DOHH2 (cell line): ENCODE results near the gene TERT.

Source experiments
- H3F3A ChIP-seq: fragments of 200-600 bp; sonication (generic), shearing (Covaris generic); 2 replicates; pipeline ENCODE4 v1.6.0; 2016; ENCODE audit warnings: antibody characterized with exemption, mild to moderate bottlenecking; ENCODE audit not compliant: control insufficient read depth, insufficient read depth
- H3K27ac ChIP-seq: fragments of 200-600 bp; sonication (generic); 2 replicates; pipeline ENCODE4 v1.5.1; 2014; ENCODE audit warnings: low read depth, mild to moderate bottlenecking, low read length, moderate library complexity
- H3K27me3 ChIP-seq: fragments of 200-600 bp; sonication (generic); 2 replicates; pipeline ENCODE4 v1.6.1; 2014; ENCODE audit warnings: mild to moderate bottlenecking, low read length, mixed read lengths; ENCODE audit not compliant: control insufficient read depth
- H3K36me3 ChIP-seq: fragments of 200-600 bp; sonication (generic); 2 replicates; pipeline ENCODE4 v1.6.1; 2014; ENCODE audit warnings: mild to moderate bottlenecking, low read length, moderate library complexity, mixed read lengths; ENCODE audit not compliant: control insufficient read depth
- H3K4me1 ChIP-seq: fragments of 200-600 bp; sonication (generic); 2 replicates; pipeline ENCODE4 v1.6.1; 2014; ENCODE audit warnings: mild to moderate bottlenecking, low read length, mixed read lengths; ENCODE audit not compliant: control insufficient read depth
- H3K4me2 ChIP-seq: fragments of 200-600 bp; sonication (generic); 2 replicates; pipeline ENCODE4 v1.6.0; 2014; ENCODE audit warnings: mild to moderate bottlenecking, low read length, moderate library complexity
- H3K4me3 ChIP-seq: fragments of 200-600 bp; sonication (generic); 2 replicates; pipeline ENCODE4 v1.5.1; 2014; ENCODE audit warnings: mild to moderate bottlenecking, low read length, mixed read lengths
- H3K79me2 ChIP-seq: fragments of 200-600 bp; sonication (generic); 2 replicates; pipeline ENCODE4 v1.6.1; 2014; ENCODE audit warnings: mild to moderate bottlenecking, low read length, mixed read lengths; ENCODE audit not compliant: control insufficient read depth
- H3K9me2 ChIP-seq: fragments of 200-600 bp; sonication (generic); replicated peaks from 2 replicates; pipeline ENCODE4 v1.6.1; 2014; ENCODE audit warnings: mild to moderate bottlenecking, low read length, mixed read lengths; ENCODE audit not compliant: control insufficient read depth
- H3K9me3 ChIP-seq: fragments of 200-600 bp; sonication (generic); 2 replicates; pipeline ENCODE4 v1.6.1; 2014; ENCODE audit warnings: antibody characterized with exemption, low read length, mixed read lengths; ENCODE audit not compliant: control insufficient read depth, insufficient read depth
- H4K20me1 ChIP-seq: fragments of 200-600 bp; sonication (generic); 2 replicates; pipeline ENCODE4 v1.6.0; 2014; ENCODE audit warnings: low read depth, mild to moderate bottlenecking, antibody characterized with exemption, low read length, moderate library complexity; ENCODE audit not compliant: control insufficient read depth, insufficient read depth
- EZH2phosphoT487 ChIP-seq: fragments of 200-600 bp; sonication (generic); IDR thresholded peaks from 2 replicates; pipeline ENCODE4 v1.6.1; 2017; ENCODE audit warnings: borderline replicate concordance, mild to moderate bottlenecking, antibody characterized with exemption, low read length, moderate library complexity, mixed read lengths
- TF ChIP-seq, protein P1 (sequence below): fragments of 200-600 bp; sonication (generic); IDR thresholded peaks from one replicate; pipeline ENCODE4 v1.5.1; 2014; ENCODE audit warnings: antibody characterized with exemption, mild to moderate bottlenecking, low read depth, low read length; ENCODE audit not compliant: poor library complexity, severe bottlenecking

The TERT gene

DNA sequence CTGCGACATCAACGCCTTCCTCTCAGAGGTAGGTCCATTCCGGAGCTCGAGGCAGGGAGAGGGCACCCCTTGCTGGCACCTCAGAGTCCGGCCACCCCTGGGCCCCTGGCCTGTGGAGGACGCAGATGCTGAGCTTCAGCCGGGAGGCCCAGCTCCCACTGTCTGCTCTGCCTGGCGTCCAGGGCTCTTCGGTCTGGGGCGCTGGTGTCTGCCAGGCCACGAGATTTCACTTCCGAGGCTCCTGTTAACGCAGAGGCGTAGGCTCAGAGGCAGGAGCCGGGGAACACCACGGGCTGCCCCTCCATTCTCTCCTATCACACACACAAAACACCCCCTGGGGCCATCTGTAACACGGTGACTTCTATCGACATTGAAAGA lies 78.0 kb downstream of the TERT start:
- Histone ChIP-seq H3K9me2 (no peaks in the 10 kb centered on the region), H3K27ac (no peak overlapping the region), H3K36me3 (no peaks in the 10 kb centered on the region), H3K4me1 (peaks cover 9% of the 10 kb centered on the region), H3K79me2 (no peaks in the 10 kb centered on the region), H4K20me1 (no peaks in the 10 kb centered on the region), H3K9me3 (peaks cover 8% of the 10 kb centered on the region; the same call in 1 of the 2 replicates), H3F3A (no peaks in the 10 kb centered on the region), H3K4me3 (no peak overlapping the region), H3K4me2 (no peak overlapping the region), H3K27me3 (no peaks in the 10 kb centered on the region)
- TF ChIP-seq EZH2phosphoT487 = no peak
- TF ChIP-seq, protein P1, sequence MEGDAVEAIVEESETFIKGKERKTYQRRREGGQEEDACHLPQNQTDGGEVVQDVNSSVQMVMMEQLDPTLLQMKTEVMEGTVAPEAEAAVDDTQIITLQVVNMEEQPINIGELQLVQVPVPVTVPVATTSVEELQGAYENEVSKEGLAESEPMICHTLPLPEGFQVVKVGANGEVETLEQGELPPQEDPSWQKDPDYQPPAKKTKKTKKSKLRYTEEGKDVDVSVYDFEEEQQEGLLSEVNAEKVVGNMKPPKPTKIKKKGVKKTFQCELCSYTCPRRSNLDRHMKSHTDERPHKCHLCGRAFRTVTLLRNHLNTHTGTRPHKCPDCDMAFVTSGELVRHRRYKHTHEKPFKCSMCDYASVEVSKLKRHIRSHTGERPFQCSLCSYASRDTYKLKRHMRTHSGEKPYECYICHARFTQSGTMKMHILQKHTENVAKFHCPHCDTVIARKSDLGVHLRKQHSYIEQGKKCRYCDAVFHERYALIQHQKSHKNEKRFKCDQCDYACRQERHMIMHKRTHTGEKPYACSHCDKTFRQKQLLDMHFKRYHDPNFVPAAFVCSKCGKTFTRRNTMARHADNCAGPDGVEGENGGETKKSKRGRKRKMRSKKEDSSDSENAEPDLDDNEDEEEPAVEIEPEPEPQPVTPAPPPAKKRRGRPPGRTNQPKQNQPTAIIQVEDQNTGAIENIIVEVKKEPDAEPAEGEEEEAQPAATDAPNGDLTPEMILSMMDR = no peak

DNA sequence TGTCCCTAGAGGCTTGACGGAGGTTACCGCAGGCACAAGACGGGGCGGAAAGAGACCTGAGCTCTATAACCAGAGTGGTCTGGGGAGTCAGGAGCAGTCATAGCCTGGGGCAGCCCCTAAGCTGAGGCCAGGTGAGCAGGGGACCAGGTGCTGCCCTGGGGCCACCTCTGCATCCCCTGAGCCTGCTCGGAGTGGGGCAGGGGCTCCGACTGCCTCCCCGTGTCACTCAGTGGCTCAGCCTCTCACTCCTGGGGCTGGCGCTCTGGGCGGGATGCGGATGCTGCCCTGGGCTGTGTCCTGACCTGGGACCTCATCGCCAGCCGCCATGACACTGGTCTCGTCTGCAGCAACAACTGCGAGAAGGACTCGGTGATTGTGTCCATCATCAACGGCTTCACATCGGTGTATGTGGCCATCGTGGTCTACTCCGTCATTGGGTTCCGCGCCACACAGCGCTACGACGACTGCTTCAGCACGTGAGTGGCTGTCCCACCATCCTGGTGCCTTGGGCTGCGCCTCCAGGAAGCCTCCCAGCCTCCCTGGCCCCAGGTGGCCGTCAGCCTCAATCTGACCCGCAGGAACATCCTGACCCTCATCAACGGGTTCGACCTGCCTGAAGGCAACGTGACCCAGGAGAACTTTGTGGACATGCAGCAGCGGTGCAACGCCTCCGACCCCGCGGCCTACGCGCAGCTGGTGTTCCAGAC lies 78.5 kb downstream of the TERT start:
- no peaks in the 10 kb centered on the region for H4K20me1 ChIP-seq
- H3K9me3 ChIP-seq = peaks cover 10% of the 10 kb centered on the region; the same call in 1 of the 2 replicates
- H3K4me2 ChIP-seq = no peak overlapping the region
- H3K36me3 ChIP-seq = no peaks in the 10 kb centered on the region
- no peaks in the 10 kb centered on the region for H3K27me3 ChIP-seq
- H3K9me2 ChIP-seq = no peaks in the 10 kb centered on the region
- no peak for TF ChIP-seq EZH2phosphoT487
- TF ChIP-seq, protein P1 = no peak
- H3F3A ChIP-seq = no peaks in the 10 kb centered on the region
- H3K79me2 ChIP-seq = no peaks in the 10 kb centered on the region
- no peak overlapping the region for H3K27ac ChIP-seq
- H3K4me1 ChIP-seq = peaks cover 9% of the 10 kb centered on the region
- no peak overlapping the region for H3K4me3 ChIP-seq

DNA sequence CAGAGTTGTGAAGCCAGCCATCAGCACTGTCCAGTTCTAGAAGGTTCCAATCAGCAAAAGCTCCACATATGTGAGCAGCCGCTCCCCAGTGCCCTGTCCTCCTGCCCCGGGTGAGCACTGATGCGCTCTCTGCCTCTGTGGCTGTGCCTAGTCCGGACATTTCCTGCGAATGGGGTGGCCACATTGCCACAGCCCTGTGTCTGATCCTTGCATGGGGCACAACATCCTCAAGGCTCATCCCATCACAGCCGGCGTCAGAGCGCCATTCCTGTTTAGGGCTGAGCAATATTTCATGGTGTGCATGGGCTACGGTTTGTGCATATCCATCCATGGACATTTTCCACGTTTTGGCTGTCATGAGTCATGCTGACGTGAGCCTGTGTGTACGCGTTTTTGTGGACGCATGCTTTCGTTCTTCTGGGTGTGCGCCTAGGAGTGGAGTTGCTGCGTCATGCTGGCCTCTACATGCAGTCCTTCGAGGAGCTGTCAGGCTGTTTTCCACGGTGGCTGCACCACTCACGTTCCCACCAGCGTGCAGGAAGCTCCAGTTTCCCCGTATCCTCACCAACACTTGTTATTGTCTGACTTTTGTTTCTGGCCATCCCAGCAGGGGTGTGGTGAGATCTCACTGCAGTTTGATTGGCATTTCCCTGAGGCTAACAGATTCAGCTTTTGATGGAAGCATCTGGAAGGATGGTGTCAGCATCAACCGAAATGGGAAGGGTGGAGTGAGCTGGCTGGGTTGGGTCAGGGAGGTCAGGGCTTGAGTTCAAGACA lies 79.4 kb downstream of the TERT start:
- H3K27me3 ChIP-seq = no peaks in the 10 kb centered on the region
- H3K4me1 ChIP-seq = peaks cover 9% of the 10 kb centered on the region
- H3F3A ChIP-seq = no peaks in the 10 kb centered on the region
- no peak overlapping the region for H3K27ac ChIP-seq
- peak overlapping the region; percentile 20 for H3K4me2 ChIP-seq
- no peaks in the 10 kb centered on the region for H3K9me2 ChIP-seq
- H3K9me3 ChIP-seq = peaks cover 10% of the 10 kb centered on the region; the same call in 1 of the 2 replicates
- no peak overlapping the region for H3K4me3 ChIP-seq
- TF ChIP-seq, protein P1 = no peak
- TF ChIP-seq EZH2phosphoT487 = no peak
- no peaks in the 10 kb centered on the region for H3K79me2 ChIP-seq
- H3K36me3 ChIP-seq = no peaks in the 10 kb centered on the region
- H4K20me1 ChIP-seq = no peaks in the 10 kb centered on the region
